Measurements from ENCODE around the gene ADPRM.

Gene ADPRM

DNA sequence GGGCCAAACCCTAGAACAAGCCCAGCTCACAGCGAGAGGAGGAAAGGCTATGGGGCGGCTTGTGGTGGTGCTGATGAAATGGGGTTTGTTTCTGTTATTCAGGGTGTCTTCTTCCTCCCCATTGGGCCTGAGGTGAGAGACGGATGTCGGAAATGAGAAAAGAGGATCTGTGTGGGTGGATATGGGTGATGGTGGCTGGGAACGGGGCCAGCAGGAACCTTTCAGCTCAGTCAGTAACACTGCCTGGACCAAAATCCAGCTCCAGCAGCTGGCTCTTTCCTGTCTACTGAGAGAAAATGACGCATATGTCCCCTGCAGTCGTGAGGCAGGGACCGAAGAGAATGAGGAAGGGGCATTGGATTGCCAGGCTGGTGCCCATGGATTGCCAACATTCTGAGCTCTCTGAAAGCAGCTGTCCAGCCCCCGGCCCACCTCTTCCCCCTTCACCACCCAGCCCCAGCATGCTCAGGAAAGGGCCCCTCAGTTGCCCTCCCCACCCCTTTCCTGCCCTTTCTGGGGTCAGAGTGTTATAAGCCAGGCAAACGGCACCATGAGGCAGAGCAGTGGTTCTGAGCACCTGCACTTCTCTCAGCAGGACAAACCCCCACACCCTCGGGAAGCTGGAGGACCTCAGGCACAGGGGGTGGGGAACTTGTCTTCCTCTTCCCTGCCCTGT lies 44.3 kb upstream of the ADPRM start:
- CTCF ChIA-PET = interaction anchor here (1.0 kb wide), 1 partner anchor 101 kb away, joined by 5 read pairs; no protein-coding TSS in a partner anchor
- POLR2A ChIA-PET = no interaction called here
- TF ChIP-seq ZNF169 (tag by site-specific recombination; IDR thresholded peaks at IDR 0.05) = no peak
- TF ChIP-seq ZNF26 (tag by site-specific recombination; IDR thresholded peaks at IDR 0.05) = no peak
- TF ChIP-seq YY2 (tag by site-specific recombination; IDR thresholded peaks at IDR 0.05) = no peak
- H3K27ac ChIP-seq (ENCODE audit: extremely low read depth, low read depth, low read length) = no peak overlapping the region
- H3K36me3 ChIP-seq (ENCODE audit: control insufficient read depth in 2 of 2, insufficient read depth in 1 of 2, low read length in 2 of 2) = no peaks in the 10 kb centered on the region
- no peaks in the 10 kb centered on the region for H3K9me3 ChIP-seq (ENCODE audit: control insufficient read depth, insufficient read depth, low read depth, low read length)
- no peaks in the 10 kb centered on the region for H3K4me1 ChIP-seq (ENCODE audit: control insufficient read depth, insufficient read depth, low read length)
- H3K4me3 ChIP-seq (ENCODE audit: low read depth, low read length) = no peak overlapping the region

- H3K27ac ChIP-seq (ENCODE audit: extremely low read depth, low read depth, low read length) = no peak overlapping the region
- H3K4me1 ChIP-seq (ENCODE audit: control insufficient read depth, insufficient read depth, low read length) = no peaks in the 10 kb centered on the region
- no peaks in the 10 kb centered on the region for H3K36me3 ChIP-seq (ENCODE audit: control insufficient read depth in 2 of 2, insufficient read depth in 1 of 2, low read length in 2 of 2)
- POLR2A ChIA-PET = no interaction called here
- TF ChIP-seq ZNF112 (tag by site-specific recombination; IDR thresholded peaks at IDR 0.05) (no peak), PRDM1 (tag by site-specific recombination; IDR thresholded peaks at IDR 0.05) (peak; percentile 36; the same call in 1 of the 2 replicates), ZNF366 (tag by site-specific recombination; conservative IDR thresholded peaks at IDR 0.05) (peak; percentile 69), ZNF335 (tag by site-specific recombination; conservative IDR thresholded peaks at IDR 0.05) (no peak)
- no peak overlapping the region for H3K4me3 ChIP-seq (ENCODE audit: low read depth, low read length)
- CTCF ChIA-PET = interaction anchor here (0.6 to 1.5 kb wide), 5 partner anchors 8 to 100 kb away, joined by 4 to 9 read pairs (median 5); no protein-coding TSS in a partner anchor
- no peaks in the 10 kb centered on the region for H3K9me3 ChIP-seq (ENCODE audit: control insufficient read depth, insufficient read depth, low read depth, low read length)
These were observed 43.4 kb upstream of the ADPRM start for GRCh38 chr17:10653987-10654386.

DNA sequence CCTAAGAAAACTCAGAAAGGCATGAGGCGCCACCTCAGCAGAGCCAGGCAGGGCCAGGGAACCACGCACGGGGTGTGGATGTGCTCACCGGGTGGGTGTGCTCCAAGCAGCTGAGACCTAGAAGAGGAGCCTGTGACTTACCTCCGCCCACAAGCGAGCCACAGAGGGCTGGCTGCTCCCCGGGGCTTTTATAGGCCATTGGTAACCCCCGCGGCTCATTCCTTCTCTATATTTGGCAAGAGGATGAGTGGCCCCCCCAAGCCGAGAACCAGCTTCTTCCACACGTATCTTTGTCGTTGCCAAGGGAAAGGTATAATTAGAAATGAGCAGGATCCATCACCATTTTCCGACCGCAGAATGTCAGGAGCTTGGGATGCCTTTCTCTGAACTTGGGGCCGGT lies 40.2 kb upstream of the ADPRM start, which contains the start of gene MYH3:
TSS of gene MYH3 (minus strand) at position 162 of the 400 bp plus-strand sequence. CDS start 2,245 bp downstream, outside the sequence.
- ChIA-PET CTCF (interaction anchor here (1.1 to 3.8 kb wide), 4 partner anchors 11 to 116 kb away, joined by 3 to 22 read pairs (median 5); no protein-coding TSS in a partner anchor), POLR2A (no interaction called here)
- H3K36me3 ChIP-seq (ENCODE audit: control insufficient read depth in 2 of 2, insufficient read depth in 1 of 2, low read length in 2 of 2) = peaks cover 0 to 6% of the 10 kb centered on the region in 2 experiments; a peak in 1 of 3 replicates
- TF ChIP-seq ZBTB1 (tag by site-specific recombination; IDR thresholded peaks at IDR 0.05) (no peak), REPIN1 (tag by site-specific recombination; IDR thresholded peaks at IDR 0.05; ENCODE audit: low read depth) (no peak), GFI1B (tag by site-specific recombination; IDR thresholded peaks at IDR 0.05) (no peak), PATZ1 (tag by site-specific recombination; IDR thresholded peaks at IDR 0.05) (no peak), ZIC2 (tag by site-specific recombination; IDR thresholded peaks at IDR 0.05) (peak; percentile 52), ZNF202 (tag by site-specific recombination; IDR thresholded peaks at IDR 0.05; ENCODE audit: borderline replicate concordance) (no peak), ZFHX2 (tag by site-specific recombination; conservative IDR thresholded peaks at IDR 0.05) (peak; percentile 47)
- TF ChIP-seq, protein P1, sequence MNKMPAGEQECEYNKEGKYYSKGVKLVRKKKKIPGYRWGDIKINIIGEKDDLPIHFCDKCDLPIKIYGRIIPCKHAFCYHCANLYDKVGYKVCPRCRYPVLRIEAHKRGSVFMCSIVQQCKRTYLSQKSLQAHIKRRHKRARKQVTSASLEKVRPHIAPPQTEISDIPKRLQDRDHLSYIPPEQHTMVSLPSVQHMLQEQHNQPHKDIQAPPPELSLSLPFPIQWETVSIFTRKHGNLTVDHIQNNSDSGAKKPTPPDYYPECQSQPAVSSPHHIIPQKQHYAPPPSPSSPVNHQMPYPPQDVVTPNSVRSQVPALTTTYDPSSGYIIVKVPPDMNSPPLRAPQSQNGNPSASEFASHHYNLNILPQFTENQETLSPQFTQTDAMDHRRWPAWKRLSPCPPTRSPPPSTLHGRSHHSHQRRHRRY (tag by site-specific recombination; IDR thresholded peaks at IDR 0.05) = no peak
- H3K4me1 ChIP-seq (ENCODE audit: control insufficient read depth, insufficient read depth, low read length) = no peaks in the 10 kb centered on the region
- H3K27ac ChIP-seq (ENCODE audit: extremely low read depth, low read depth, low read length) = no peak within 1 kb of the TSS
- H3K4me3 ChIP-seq (ENCODE audit: low read depth, low read length) = no peak within 1 kb of the TSS
- no peaks in the 10 kb centered on the region for H3K9me3 ChIP-seq (ENCODE audit: control insufficient read depth, insufficient read depth, low read depth, low read length)

Measured in HEK293 (cell line).